Fibroblast of the conjunctiva (primary cell): ENCODE results near the gene ZSCAN31.

Source experiments
- DNase-seq: peaks from one replicate; pipeline ENCODE4 v3.0.0-alpha.2; 2010; ENCODE audit warnings: low read depth

Gene ZSCAN31

DNA sequence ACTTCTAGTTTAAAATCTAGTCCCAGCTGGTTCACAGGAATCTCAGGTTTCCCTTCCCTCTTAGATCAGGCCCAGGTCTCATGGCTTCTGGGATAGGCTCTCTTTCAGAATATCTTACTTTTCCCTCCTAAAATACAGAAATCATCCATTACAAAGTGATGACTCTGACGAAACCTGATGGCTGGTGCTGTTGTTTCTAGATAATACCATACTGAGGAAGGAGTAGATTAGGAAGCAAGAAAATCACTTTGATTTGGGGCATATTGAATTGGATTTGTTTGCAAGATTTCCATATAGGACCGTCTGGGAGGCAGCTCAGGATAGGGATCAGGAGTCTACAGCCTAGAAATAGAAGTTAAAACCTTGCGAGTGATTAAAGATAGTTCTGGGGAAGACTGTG, 17.4 kb upstream of the ZSCAN31 start:
- no peak for DNase-seq

DNA sequence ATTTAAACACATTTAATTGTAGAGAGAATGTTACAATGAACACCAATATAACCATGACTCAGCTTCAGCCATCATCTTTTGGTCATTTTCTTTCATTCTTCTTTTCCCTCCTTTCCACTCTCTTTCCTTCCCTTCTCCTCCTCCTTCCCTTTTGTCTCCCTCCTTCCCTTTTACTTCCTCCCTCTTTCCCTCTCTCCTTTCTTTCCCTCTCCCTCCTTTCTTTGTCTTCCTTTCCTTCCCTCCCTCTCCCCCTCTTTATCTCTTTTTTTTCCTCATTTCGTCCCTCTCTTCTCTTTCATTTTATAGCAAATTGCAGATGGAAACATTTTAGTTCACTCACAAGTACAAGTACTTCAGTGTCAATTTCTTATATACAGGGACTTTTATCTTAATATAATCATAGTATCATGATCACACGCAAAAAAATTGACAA, 15.6 kb upstream of the ZSCAN31 start:
- DNase-seq = no peak

DNA sequence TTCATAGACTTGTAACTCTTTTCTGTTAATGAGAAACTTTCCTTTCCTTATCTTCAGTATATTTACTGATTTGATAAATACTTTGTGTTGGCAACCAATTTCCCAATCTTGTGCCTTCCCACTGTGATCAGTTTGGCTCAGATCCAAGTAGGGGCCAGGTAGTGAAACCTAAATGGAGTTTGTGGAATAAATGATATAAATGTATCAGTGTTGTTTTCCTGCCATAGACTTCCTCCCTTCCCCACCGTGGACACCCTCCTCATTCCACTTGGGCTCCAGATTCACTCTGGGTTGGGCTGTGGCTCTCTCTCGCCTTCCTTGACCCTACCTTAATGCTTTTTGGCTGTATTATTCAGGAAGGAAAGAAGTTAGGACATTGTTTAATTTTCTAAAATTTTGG, 15.1 kb upstream of the ZSCAN31 start:
- no peak for DNase-seq

DNA sequence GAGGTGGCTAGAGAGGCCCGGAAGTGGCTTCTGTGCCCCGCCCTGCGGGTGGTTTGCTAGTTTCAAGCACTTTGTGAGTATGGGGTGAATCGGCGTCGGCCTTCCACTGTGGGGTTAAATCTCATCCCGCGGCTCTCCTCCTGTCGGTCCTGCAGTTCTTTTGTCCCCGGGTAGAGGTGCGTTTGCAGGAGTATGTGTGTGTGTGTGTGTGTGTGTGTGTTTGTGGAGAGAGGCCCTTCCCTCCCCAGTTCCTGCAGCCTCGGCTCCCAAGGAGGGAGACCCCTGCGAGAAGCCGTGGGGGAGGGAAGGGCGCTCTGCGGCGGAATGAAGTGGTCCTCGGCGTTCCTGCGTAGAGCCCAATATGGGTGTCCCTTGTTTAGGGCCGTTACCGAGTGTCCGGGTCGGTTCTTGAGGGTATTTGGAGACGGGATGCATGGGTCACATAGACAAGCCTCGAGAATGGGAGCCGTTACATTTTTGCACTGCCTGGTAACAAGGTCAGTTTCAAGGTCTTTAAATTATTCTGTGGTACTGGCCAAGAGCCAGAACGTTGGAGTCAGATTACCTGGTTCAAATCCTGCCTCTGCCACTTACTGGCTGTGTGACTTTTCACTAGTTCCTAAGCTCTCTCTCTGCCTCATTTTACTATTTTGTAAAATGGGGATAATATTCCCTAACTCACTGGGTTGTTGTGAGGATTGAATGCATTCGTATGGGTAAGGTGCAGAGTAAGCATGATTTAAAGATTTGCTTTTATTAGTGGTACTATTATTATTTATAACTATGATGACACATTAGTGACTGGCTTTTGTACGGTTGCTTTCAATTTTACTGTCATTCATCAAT, 14.2 kb upstream of the ZSCAN31 start, which contains the start of gene ZKSCAN3:
Gene ZKSCAN3 (plus strand): TSS at position 56 of the 846 bp plus-strand sequence. CDS start 9,640 bp downstream, outside the sequence.
- peak; percentile 43 for DNase-seq

DNA sequence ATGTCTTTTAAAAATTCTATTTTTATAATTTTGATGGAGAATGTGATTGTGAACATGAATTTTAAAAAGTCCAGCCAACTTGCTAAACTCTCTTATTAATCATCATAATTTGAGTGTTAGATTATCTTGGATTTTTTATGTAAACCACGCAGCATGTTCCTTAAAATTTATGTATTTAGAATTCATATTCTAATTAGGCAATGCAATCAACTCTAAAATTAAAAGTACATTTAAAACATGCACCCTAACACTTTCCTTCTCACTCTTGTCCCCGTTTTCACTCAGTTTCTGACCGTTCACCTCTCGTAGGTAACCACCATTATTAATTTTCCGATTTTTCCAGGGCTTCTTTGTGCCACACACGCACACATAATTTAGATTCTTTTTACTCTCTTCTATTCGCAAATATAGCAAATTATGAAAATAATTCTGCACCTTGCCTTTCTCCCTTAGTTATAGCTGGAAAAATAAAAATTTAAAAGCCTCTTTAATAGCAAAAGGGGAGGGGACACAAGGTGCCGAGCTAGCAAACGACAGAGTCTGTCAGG, 13.5 kb upstream of the ZSCAN31 start:
- DNase-seq = no peak

DNA sequence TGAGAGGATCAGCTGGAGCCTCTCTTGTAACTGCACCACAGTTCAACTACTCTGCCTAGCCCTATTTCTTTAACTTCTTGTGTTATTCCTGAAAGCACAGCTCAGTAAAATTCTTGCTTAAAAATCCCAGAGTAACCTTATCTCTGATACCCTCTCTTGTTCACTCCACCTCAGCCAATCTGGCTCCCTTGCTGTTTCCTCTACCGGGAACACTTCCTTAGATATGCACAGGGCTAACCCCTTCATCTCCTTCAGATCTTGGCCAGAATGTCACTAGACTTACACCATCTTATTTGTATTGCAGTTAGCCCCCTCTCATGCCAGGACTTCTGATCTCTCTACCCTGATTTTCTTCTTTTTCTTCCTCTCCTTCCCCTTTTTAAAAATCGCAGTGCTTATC, 11.2 kb upstream of the ZSCAN31 start:
- no peak for DNase-seq

DNA sequence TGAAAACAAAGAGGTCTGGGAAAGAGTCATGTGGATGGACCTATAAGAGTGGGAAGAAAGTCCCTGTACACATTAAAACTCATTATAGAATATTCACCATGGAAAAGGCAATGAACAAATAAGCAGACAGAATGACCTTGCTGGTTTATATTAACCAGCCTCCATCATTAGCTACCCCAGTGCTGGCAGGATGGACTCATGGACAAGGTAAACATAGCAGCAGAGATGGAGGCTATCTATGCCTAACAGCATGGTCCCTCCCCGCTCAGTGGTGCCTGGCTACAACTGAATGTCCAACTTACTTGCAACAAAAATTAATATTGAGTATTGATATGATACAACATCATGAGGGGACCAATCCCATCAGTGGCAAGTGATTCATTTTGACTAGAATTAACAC, 9.3 kb upstream of the ZSCAN31 start:
- DNase-seq = no peak

DNA sequence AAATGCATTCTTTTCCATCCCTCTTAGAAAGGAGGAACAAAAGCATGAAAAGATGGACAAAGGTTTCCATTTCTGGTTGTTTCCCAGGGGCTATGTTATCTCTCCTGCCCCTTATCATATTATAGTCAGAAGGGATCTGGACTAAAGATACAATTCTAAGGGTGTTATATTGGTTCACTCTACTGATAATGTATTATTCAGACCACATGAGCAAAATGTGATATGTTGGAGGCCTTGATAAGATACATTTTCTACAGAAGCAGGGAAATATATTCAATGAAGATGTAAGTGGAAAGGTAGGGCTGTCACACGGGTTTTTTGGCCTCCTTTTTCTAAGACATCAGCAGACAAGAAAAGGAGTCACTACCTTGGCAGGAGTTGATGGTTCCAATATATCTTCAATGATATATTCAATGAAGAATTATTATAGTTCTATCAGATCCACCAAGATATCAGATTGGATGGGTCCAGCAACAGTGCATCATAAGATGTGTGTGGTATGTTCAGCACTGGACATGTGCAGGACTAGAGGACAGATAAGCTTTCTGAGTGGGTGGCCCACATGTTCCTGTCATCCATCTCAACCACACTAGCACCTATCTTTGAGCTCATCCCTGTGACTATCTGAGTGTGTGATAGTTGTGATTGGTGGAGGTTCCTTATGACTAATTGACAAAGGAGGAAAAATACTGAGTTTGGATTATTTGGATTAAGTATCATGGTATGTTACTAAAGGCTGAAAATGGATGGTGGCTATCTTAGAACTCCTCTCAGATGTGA, 8.1 kb upstream of the ZSCAN31 start:
- no peak for DNase-seq

DNA sequence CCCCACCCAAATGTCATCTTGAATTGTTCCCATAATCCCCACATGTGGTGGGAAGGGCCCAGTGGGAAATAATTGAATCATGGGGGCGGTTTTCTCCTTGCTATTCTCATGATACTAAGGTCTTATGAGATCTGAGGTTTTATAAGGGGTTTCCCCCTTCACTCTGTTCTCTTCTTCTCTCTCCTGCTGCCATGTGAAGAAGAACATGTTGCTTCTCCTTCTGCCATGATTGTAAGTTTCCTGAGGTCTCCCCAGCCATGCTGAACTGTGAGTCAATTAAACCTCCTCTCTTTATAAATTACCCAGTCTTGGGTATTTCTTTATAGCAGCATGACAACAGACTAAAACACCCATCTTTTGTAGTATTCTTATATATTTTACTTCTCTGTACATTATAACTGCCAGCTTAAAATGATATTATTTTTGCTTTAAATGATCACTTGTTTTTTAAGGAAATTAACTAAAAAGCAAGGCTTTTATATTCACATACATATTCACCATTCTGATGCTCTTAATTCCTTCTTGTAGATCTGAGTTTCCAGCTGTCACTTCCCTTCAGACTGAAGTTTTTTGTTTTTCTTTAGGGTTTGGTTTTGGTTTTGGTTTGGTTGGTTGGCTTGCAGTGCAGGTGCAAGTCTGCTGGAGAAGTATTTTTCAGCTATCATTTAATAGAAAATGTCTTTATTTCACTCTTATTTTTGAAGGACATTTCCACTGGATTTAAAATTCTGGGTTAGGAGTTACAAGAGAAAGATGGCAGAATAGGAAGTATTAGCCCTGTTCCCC, 4.6 kb upstream of the ZSCAN31 start:
- no peak for DNase-seq

DNA sequence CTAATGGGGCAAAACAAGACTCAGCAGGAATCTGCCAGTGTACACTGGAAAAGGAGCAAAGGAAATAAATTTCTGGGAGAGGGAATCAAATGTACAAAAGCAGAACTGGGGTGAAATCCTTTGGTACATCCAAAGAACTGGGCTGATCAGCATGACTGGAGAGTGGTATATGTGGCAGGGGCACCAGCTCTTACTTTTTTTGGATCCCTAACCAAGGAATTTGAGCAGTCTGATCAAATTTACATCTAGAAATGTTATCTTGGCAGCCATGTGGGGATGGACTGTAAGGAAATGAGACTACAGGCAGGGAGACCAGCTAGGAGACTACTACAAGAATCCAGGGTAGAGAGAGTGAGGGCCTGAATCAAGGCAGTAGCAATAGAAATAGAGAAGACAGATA, 1.2 kb upstream of the ZSCAN31 start:
- no peak for DNase-seq

DNA sequence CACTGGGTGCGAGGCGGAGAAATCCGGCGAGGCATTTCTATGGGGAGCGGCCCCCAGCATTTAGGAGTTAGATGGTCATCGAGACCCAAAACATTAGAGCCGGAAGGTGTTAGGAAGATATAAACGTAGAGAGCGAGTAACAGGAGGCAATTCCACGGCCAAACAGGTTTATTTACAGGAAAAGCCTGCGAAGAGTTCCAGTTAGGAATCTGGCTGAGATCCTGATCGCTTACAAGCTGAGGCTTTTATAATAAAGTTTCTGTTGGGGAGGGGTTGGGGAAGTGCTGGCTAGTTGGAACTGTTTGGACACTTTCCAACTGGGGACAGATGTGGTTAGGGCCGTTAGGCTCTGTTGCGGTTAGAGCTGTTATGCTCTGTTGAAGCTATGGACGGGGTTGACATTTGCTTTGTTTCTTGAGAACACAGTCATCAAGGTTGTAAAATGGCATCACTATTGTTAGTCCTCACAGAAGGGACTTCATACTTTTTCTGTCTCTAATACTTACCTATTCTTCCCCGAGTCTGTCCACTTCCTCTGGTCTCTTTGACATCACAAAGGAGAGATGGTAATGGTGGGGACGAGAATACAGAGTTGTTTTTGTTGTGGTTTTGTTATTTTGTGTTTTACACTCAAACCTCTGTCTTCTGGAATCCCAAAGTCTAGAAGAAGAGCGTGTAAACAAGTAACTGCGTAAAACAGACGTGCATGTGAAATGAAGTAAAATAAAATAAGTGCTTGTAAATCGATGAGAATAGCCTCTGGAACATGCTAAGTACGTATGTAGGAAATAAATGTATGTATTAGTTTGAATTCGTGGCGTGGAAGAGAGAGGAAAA, 554 bp upstream of the ZSCAN31 start:
- DNase-seq = peak; percentile 6

DNA sequence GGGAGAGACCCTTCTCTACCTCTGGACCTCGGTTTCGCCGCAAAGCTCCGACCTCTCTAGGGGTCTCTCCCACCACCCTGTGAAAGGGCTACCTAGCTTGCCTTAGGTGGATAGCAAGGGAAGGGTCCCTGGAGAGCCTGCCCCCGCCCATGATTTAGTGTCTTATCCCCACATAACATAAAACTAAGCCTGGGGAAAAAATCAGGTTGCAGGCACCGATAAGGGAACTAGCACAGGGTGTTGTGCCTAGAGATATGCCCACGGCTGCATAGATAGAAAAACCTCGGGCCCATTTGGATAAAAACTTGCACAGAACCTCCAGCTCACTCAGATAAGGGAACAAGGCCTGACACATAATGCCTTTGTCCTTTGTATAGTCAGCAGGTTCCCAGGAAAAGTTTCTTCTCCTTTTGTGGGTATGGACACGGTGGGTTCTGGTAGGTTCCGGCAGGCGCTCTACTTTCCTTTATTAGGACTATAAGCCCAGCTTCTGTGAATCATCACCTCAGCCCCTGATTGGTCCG, 846 bp downstream of the ZSCAN31 start:
- no peak for DNase-seq

DNA sequence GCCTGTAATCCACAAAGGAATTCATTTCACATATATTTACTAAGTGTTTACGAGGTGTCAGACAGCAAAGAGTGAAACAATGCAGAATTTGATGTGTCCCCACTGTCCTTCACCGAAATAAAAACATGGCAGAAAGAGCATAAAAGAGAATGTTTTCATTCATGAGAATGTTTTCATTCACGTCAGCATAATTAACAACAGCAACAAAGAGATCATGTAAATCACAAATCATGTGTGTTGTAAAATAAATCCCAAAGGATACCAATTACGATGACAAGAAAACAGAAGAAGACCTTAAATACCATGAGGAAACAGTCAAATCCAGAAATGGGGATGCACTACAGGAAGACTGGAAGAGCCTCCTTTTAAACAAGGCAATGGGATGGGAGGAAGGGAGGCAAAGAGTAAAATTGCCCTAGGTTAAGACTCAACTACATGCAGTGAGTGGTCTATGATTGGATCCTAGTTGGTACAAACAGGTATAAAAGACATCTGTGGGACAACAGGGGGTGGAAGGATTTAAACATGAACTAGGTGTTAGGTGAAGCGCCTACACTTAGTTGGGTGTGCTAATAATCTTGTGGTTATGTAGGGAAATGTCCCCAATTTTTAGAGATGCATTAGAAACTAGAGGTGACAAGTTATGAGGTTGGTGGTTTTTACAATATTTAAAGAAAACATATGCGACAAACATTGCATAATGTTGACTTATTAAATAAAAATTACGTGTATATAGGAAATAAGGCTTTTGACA, 1.5 kb downstream of the ZSCAN31 start:
- DNase-seq = no peak

DNA sequence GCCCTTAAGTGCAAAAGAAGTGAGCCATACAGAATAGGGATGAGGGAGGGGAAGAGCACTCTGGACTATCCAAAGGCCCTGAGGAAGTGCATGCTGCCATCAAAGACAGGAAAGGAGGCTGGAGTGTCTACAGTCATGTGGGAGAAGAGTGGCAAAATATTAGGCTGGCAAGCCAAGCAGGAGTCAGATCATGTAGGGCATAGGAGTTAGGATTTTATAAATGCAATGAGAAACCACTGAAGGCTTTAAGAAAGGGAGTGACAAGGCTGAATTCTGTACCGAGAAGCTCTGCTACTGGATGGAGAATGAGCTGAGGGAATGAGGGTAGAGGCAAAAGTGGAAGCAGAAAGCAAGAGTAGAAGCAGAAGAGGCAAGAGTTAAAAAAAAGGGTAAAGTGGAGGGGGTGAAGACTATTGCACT, 2.3 kb downstream of the ZSCAN31 start:
- DNase-seq = no peak

DNA sequence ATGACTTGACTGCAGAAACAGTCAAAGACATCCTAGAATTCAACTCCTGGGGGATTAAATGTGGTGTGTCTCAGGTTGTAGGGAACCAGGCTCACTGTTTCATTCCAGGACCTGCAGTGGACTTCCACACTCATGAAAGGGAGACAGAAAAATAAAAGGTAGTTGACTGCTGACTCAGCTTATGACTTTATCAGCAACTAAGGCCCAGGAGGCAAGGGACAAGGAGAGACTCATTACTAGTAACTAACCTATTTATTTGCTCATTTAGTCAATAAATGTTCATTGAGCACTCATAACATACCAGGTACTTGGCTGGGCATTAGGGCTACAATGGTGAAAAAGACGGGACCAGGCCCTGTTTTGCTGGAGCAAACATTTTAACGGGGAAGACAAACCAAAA, 2.9 kb downstream of the ZSCAN31 start:
- no peak for DNase-seq

DNA sequence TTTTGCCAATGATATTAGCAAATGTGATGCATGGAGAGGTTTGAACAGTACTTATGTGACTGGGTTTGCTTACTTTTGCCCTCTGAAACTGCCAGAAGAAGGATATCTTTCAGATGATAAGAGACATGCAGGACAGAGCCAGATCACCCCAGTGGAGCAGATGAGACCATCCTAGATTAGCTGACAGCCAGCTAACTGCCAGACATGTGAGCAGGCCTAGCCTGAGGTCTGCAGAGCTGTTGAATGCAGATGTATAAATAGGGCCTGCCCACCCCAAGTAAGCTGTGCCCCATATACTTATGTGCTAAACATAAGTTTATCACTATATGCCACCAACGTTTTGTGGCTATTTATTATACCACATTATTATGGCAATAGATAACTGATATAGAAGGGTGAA, 5.9 kb downstream of the ZSCAN31 start:
- DNase-seq = no peak

DNA sequence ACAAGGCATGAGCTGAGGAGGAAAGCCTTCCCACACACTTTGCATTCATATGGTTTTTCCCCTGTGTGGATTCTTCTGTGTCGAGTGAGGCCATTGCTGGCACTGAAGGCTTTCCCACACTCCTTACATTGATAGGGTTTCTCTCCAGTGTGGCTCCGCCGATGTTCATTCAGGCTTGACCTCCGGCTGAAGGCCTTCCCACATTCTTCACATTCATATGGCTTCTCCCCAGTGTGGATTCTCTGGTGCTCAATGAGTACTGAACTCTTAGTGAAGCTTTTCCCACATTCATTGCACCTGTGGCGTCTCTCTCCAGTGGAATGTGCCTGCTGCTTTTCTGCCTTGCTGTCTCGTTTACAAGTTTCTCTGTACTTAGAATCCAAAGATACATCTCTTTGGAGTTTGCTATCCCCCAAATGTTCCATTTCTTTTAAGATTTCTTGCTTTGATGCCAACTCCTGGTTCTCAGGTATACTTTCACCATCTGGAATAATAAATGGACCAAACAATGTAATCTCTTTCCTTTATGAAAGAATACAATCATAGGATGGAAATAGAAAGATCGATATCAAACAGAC, 9.5 kb downstream of the ZSCAN31 start:
- no peak for DNase-seq

DNA sequence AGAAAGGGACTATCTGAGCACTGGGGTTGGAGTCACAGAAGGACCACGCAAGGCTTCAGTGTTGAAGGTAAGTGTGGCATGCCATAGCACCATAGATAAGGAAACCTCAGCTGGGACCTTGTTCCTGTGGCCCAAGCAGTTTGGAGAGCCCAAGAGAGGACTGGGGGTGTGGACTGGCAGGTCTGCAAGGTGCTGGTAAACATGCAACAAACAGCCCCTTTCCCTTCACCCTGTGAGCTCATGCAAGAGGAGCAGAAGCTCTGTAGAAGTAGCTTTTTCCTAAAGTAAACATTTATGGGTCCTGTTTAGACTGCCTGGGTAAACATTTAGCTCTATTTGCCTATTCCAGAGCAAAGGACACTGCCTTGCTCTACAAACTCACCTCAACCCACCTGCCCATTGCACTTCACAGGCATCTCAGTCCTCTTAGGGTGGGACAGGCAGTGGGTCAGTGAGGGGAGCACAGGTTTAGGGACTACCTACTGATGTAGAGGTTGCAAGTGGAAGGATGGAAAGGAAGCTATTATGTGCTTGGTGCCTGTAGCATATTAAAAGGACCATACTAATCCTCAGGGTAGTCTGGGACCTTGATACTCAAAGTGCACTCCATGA, 12.0 kb downstream of the ZSCAN31 start:
- DNase-seq = no peak

DNA sequence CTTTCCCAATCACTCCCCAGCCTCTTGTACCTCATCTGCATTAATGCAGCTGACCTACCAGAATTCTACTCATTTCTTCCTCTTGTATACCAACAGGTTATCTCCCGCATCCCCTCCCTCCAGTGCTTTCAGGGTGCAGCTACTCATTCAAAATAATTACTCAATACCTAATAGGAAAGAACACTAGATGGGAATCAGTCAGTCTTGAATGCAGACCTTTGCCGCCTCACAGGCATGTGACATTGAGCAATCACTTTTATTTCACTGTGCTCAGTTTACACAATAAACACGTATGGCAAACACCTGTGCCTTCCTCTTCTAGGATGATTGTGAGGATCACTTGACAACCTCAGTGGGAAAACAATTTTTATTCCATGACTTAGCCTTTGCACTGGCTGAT, 13.3 kb downstream of the ZSCAN31 start:
- DNase-seq = no peak
